BLaER1 treated with 17β-estradiol and CSF1 and Interleukin-3, amounts not matched to agents 10 nM and 100 nM (cell line): Measurements from ENCODE around the gene MINPP1.

Source experiments
- H3K27ac ChIP-seq, 11 experiments: shearing (Covaris generic); formaldehyde crosslinking; 2 replicates each; pipeline ENCODE4 v1.8.1; 2022
- H3K27me3 ChIP-seq, 11 experiments: shearing (Covaris generic); formaldehyde crosslinking; 2 replicates each; pipeline ENCODE4 v1.8.1; 2022
- H3K36me3 ChIP-seq, 11 experiments: shearing (Covaris generic); formaldehyde crosslinking; 2 replicates each; pipeline ENCODE4 v1.8.1; 2022
- H3K4me1 ChIP-seq, 10 experiments: shearing (Covaris generic); formaldehyde crosslinking; 2 replicates each; pipeline ENCODE4 v1.8.1; 2022
- H3K4me2 ChIP-seq, 11 experiments: shearing (Covaris generic); formaldehyde crosslinking; 2 replicates each; pipeline ENCODE4 v1.8.1; 2022
- H3K4me3 ChIP-seq, 10 experiments: shearing (Covaris generic); formaldehyde crosslinking; 2 replicates each; pipeline ENCODE4 v1.8.1; 2022
- H3K9ac ChIP-seq, 11 experiments: shearing (Covaris generic); formaldehyde crosslinking; 2 replicates each; pipeline ENCODE4 v1.8.1; 2022
- H3K9me3 ChIP-seq, 11 experiments: shearing (Covaris generic); formaldehyde crosslinking; replicated peaks in 1 of 11; 2 replicates each; pipeline ENCODE4 v1.8.1; 2022
- H4K20me1 ChIP-seq, 11 experiments: shearing (Covaris generic); formaldehyde crosslinking; 2 replicates each; pipeline ENCODE4 v1.8.1; 2022
- Cebpa-rat ChIP-seq, 11 experiments: shearing (Covaris generic); IDR thresholded peaks; 2 replicates each; pipeline ENCODE4 v1.8.1; 2022

The MINPP1 gene

GRCh38 chr10:87500646-87501048 is 4.0 kb upstream of the MINPP1 start:
- H3K27me3 ChIP-seq: no peaks in the 10 kb centered on the region
- TF ChIP-seq Cebpa-rat (IDR thresholded peaks at IDR 0.05): no peak
- H3K4me3 ChIP-seq: no peak overlapping the region
- H3K9me3 ChIP-seq: no peaks in the 10 kb centered on the region
- H3K4me1 ChIP-seq: peaks cover 2 to 11% (median 9%) of the 10 kb centered on the region in 10 experiments
- no peak overlapping the region for H3K27ac ChIP-seq
- no peaks in the 10 kb centered on the region for H3K36me3 ChIP-seq
- no peak overlapping the region for H3K4me2 ChIP-seq
- H4K20me1 ChIP-seq: peaks cover 0 to 5% (median 1%) of the 10 kb centered on the region in 11 experiments; a peak in 9 of 22 replicates
- no peak overlapping the region for H3K9ac ChIP-seq

GRCh38 chr10:87503401-87503800 is 1.3 kb upstream of the MINPP1 start:
- Histone ChIP-seq H3K4me3 (no peak overlapping the region), H3K9ac (no peak overlapping the region), H3K4me2 (peak overlapping the region in 4 of 11 experiments; percentile 91 to 93 (median 91); a peak in 7 of 22 replicates), H3K27ac (no peak overlapping the region), H3K4me1 (peaks cover 18 to 34% (median 25%) of the 10 kb centered on the region in 10 experiments), H3K36me3 (peaks cover 0 to 7% (median 0%) of the 10 kb centered on the region in 11 experiments; a peak in 3 of 22 replicates), H4K20me1 (peaks cover 0 to 22% (median 10%) of the 10 kb centered on the region in 11 experiments; a peak in 12 of 22 replicates), H3K9me3 (no peaks in the 10 kb centered on the region), H3K27me3 (no peaks in the 10 kb centered on the region)
- TF ChIP-seq Cebpa-rat (IDR thresholded peaks at IDR 0.05): no peak

- no peaks in the 10 kb centered on the region for H3K9me3 ChIP-seq
- H3K27me3 ChIP-seq: no peaks in the 10 kb centered on the region
- peaks cover 0 to 22% (median 10%) of the 10 kb centered on the region in 11 experiments; a peak in 12 of 22 replicates for H4K20me1 ChIP-seq
- peak overlapping the region in 9 of 11 experiments; percentile 68 to 83 (median 76); a peak in 16 of 22 replicates for H3K9ac ChIP-seq
- H3K4me2 ChIP-seq: peak overlapping the region; percentile 78 to 98 (median 91)
- no peak for TF ChIP-seq Cebpa-rat (IDR thresholded peaks at IDR 0.05)
- peaks cover under 1 to 12% (median 3%) of the 10 kb centered on the region in 11 experiments; a peak in 18 of 22 replicates for H3K36me3 ChIP-seq
- peak overlapping the region; percentile 68 to 96 (median 86) for H3K4me3 ChIP-seq
- peak overlapping the region in 5 of 11 experiments; percentile 45 to 79 (median 75); a peak in 11 of 22 replicates for H3K27ac ChIP-seq
- H3K4me1 ChIP-seq: peaks cover 18 to 34% (median 25%) of the 10 kb centered on the region in 10 experiments
Observed at GRCh38 chr10:87503886-87504285, 807 bp upstream of the MINPP1 start.

GRCh38 chr10:87504307-87504639 is 420 bp upstream of the MINPP1 start:
- Histone ChIP-seq H4K20me1 (peaks cover 0 to 22% (median 10%) of the 10 kb centered on the region in 11 experiments; a peak in 12 of 22 replicates), H3K4me3 (peak overlapping the region; percentile 68 to 96 (median 86)), H3K4me1 (peaks cover 18 to 34% (median 25%) of the 10 kb centered on the region in 10 experiments), H3K36me3 (peaks cover 5 to 16% (median 7%) of the 10 kb centered on the region in 11 experiments; a peak in 18 of 22 replicates), H3K9ac (peak overlapping the region; percentile 66 to 83 (median 76)), H3K27me3 (no peaks in the 10 kb centered on the region), H3K4me2 (peak overlapping the region; percentile 78 to 98 (median 91)), H3K9me3 (no peaks in the 10 kb centered on the region), H3K27ac (peak overlapping the region; percentile 12 to 79 (median 61); a peak in 19 of 22 replicates)
- no peak for TF ChIP-seq Cebpa-rat (IDR thresholded peaks at IDR 0.05)

- no peak for TF ChIP-seq Cebpa-rat (IDR thresholded peaks at IDR 0.05)
Observed at GRCh38 chr10:87505366-87506111, 846 bp downstream of the MINPP1 start.

GRCh38 chr10:87506956-87507355 is 2.3 kb downstream of the MINPP1 start:
- peaks cover 18 to 34% (median 25%) of the 10 kb centered on the region in 10 experiments for H3K4me1 ChIP-seq
- peak overlapping the region in 9 of 11 experiments; percentile 78 to 98 (median 93); a peak in 15 of 22 replicates for H3K4me2 ChIP-seq
- H3K9ac ChIP-seq: 0 out of 22 replicates have a peak overlapping the region, but pooled peaks of 1 of the 11 experiments have one; percentile 39
- no peaks in the 10 kb centered on the region for H3K27me3 ChIP-seq
- H3K9me3 ChIP-seq: no peaks in the 10 kb centered on the region
- peaks cover 0 to 22% (median 10%) of the 10 kb centered on the region in 11 experiments; a peak in 12 of 22 replicates for H4K20me1 ChIP-seq
- no peak overlapping the region for H3K27ac ChIP-seq
- no peak for TF ChIP-seq Cebpa-rat (IDR thresholded peaks at IDR 0.05)
- no peak overlapping the region for H3K4me3 ChIP-seq
- H3K36me3 ChIP-seq: peaks cover 7 to 35% (median 24%) of the 10 kb centered on the region in 11 experiments; a peak in 20 of 22 replicates

More at GRCh38 chr10:87505366-87506111, 846 bp downstream of the MINPP1 start:
- Histone ChIP-seq H3K9ac (peak overlapping the region; percentile 66 to 83 (median 76)), H3K27ac (peak overlapping the region in 9 of 11 experiments; percentile 39 to 79 (median 62); a peak in 15 of 22 replicates), H3K27me3 (no peaks in the 10 kb centered on the region), H3K4me2 (peak overlapping the region; percentile 78 to 98 (median 91)), H3K36me3 (peaks cover 7 to 28% (median 19%) of the 10 kb centered on the region in 11 experiments; a peak in 20 of 22 replicates), H3K9me3 (no peaks in the 10 kb centered on the region), H3K4me3 (peak overlapping the region; percentile 68 to 96 (median 86)), H3K4me1 (peaks cover 18 to 34% (median 25%) of the 10 kb centered on the region in 10 experiments), H4K20me1 (peaks cover 0 to 22% (median 10%) of the 10 kb centered on the region in 11 experiments; a peak in 12 of 22 replicates)

GRCh38 chr10:87507879-87508483 is 3.3 kb downstream of the MINPP1 start:
- Histone ChIP-seq H3K4me2 (no peak overlapping the region), H4K20me1 (peaks cover 0 to 22% (median 10%) of the 10 kb centered on the region in 11 experiments; a peak in 12 of 22 replicates), H3K27me3 (no peaks in the 10 kb centered on the region), H3K36me3 (peaks cover 7 to 45% (median 26%) of the 10 kb centered on the region in 11 experiments; a peak in 21 of 22 replicates), H3K9ac (0 out of 22 replicates have a peak overlapping the region, but pooled peaks of 1 of the 11 experiments have one; percentile 39), H3K4me1 (peaks cover 18 to 34% (median 25%) of the 10 kb centered on the region in 10 experiments), H3K4me3 (no peak overlapping the region), H3K9me3 (no peaks in the 10 kb centered on the region), H3K27ac (no peak overlapping the region)
- no peak for TF ChIP-seq Cebpa-rat (IDR thresholded peaks at IDR 0.05)

GRCh38 chr10:87508837-87509236 is 4.1 kb downstream of the MINPP1 start:
- Histone ChIP-seq H4K20me1 (peaks cover 0 to 22% (median 10%) of the 10 kb centered on the region in 11 experiments; a peak in 12 of 22 replicates), H3K9me3 (no peaks in the 10 kb centered on the region), H3K36me3 (peaks cover 13 to 54% (median 34%) of the 10 kb centered on the region in 11 experiments), H3K4me2 (no peak overlapping the region), H3K9ac (no peak overlapping the region), H3K4me1 (peaks cover 18 to 30% (median 23%) of the 10 kb centered on the region in 10 experiments), H3K4me3 (no peak overlapping the region), H3K27me3 (no peaks in the 10 kb centered on the region), H3K27ac (no peak overlapping the region)
- TF ChIP-seq Cebpa-rat (IDR thresholded peaks at IDR 0.05): no peak
